Keratinocyte (primary cell): ENCODE results near the gene ETNPPL. TPM values are rescaled to one million over a fixed set of nuclear protein-coding genes. Genes with fewer than 3 reads are reported as not detected.

Experiments
- DNase-seq: peaks from one replicate; pipeline ENCODE4 v3.0.0-alpha.2; 2011; ENCODE audit warnings: low read depth, missing footprints, low spot score
- FAIRE-seq: peaks from 2 replicates; lab custom pipeline; 2011; peaks lifted over from hg19 to GRCh38; lab: Jason Lieb, UNC
- H2AFZ ChIP-seq: 2 replicates; pipeline ENCODE4 v1.6.0; 2012; ENCODE audit warnings: low read length, control low read depth, inconsistent platforms; ENCODE audit not compliant: control insufficient read depth
- H3K27ac ChIP-seq: 2 replicates; pipeline ENCODE4 v1.5.1; 2011; ENCODE audit warnings: low read length; ENCODE audit not compliant: control insufficient read depth, insufficient read depth
- H3K27me3 ChIP-seq: 3 replicates; pipeline ENCODE4 v1.6.0; 2011; ENCODE audit warnings: low read length; ENCODE audit not compliant: control insufficient read depth, insufficient read depth; ENCODE audit errors: extremely low read depth
- H3K36me3 ChIP-seq, 2 experiments: 2 replicates in 1 of 2; 3 replicates in 1 of 2; pipeline ENCODE4 v1.5.1; 2011; ENCODE audit warnings: low read length in 2 of 2, mild to moderate bottlenecking in 1 of 2; ENCODE audit not compliant: control insufficient read depth in 2 of 2, insufficient read depth in 2 of 2; ENCODE audit errors: extremely low read depth in 1 of 2
- H3K4me1 ChIP-seq: 3 replicates; pipeline ENCODE4 v1.5.1; 2011; ENCODE audit warnings: low read length; ENCODE audit not compliant: control insufficient read depth, insufficient read depth; ENCODE audit errors: extremely low read depth
- H3K4me2 ChIP-seq: 3 replicates; pipeline ENCODE4 v1.6.0; 2011; ENCODE audit warnings: low read depth, low read length; ENCODE audit not compliant: control insufficient read depth, insufficient read depth; ENCODE audit errors: extremely low read depth
- H3K4me3 ChIP-seq, 3 experiments: fragments of 200-600 bp in 1 of 3; sonication (generic) in 1 of 3; 2 replicates in 2 of 3; 3 replicates in 1 of 3; pipeline ENCODE4 v1.5.1; 2011 to 2016; ENCODE audit warnings: low read length in 3 of 3, mild to moderate bottlenecking in 3 of 3, control low read depth in 2 of 3, inconsistent platforms in 1 of 3, low read depth in 1 of 3, mixed read lengths in 1 of 3, mixed run types in 1 of 3, moderate library complexity in 1 of 3; ENCODE audit not compliant: control insufficient read depth in 2 of 3, insufficient read depth in 2 of 3; ENCODE audit errors: extremely low read depth in 1 of 3
- H3K79me2 ChIP-seq: 2 replicates; pipeline ENCODE4 v1.6.0; 2012; ENCODE audit warnings: low read length; ENCODE audit not compliant: control insufficient read depth, insufficient read depth
- H3K9ac ChIP-seq: 3 replicates; pipeline ENCODE4 v1.6.0; 2011; ENCODE audit warnings: low read length; ENCODE audit not compliant: control insufficient read depth, insufficient read depth; ENCODE audit errors: extremely low read depth
- H3K9me1 ChIP-seq: 3 replicates; pipeline ENCODE4 v1.6.0; 2011; ENCODE audit warnings: low read length; ENCODE audit not compliant: control insufficient read depth, insufficient read depth; ENCODE audit errors: extremely low read depth
- H3K9me3 ChIP-seq: 2 replicates; pipeline ENCODE4 v1.5.1; 2012; ENCODE audit warnings: low read depth, low read length; ENCODE audit not compliant: control insufficient read depth
- H4K20me1 ChIP-seq: 3 replicates; pipeline ENCODE4 v1.6.0; 2011; ENCODE audit warnings: low read length; ENCODE audit not compliant: control insufficient read depth, insufficient read depth; ENCODE audit errors: extremely low read depth
- CTCF ChIP-seq, 3 experiments: IDR thresholded peaks in 1 of 3; conservative IDR thresholded peaks in 1 of 3; optimal IDR thresholded peaks in 1 of 3; 2 replicates in 2 of 3; 3 replicates in 1 of 3; pipeline versions ENCODE3 to v1.5.1; 2011; ENCODE audit warnings: low read length in 3 of 3, mild to moderate bottlenecking in 3 of 3, moderate library complexity in 2 of 3, control low read depth in 1 of 3, inconsistent platforms in 1 of 3; ENCODE audit not compliant: insufficient read depth in 2 of 3; ENCODE audit errors: extremely low read depth in 1 of 3
- EZH2 ChIP-seq: IDR thresholded peaks from one replicate; pipeline ENCODE4 v1.6.1; 2012; ENCODE audit warnings: inconsistent platforms, mild to moderate bottlenecking, low read length, moderate library complexity
- dilution Hi-C: fragments of 300-500 bp; cut with MboI; formaldehyde crosslinking; loops from one replicate; pipeline ENCODE4 v1.7.0; 2020; ENCODE audit warnings: low sequenced_read_pairs; ENCODE audit not compliant: extremely low pct_ligation_motif_present
- polyA plus RNA-seq, 5 experiments: library from polyadenylated mRNA; depleted of rRNA in 3 of 5; stranded (reverse) in 3 of 5; stranded (forward) in 1 of 5; unstranded in 1 of 5; fragments of >200 nt; gene quantifications; 1 replicate in 1 of 5; 2 replicates in 3 of 5; 3 replicates in 1 of 5; pipeline versions ENCODE4 v1.2.1 to v1.2.3, GENCODE V29; 2011 to 2012; ENCODE audit warnings: missing spikeins in 2 of 5, low read depth in 1 of 5, low replicate concordance in 1 of 5

ETNPPL gene
- polyA plus RNA-seq, 1 donor (not counting 4 experiments of a cell fraction or from before 2014, with no cell fraction given): not detected

GRCh38 chr4:108779958-108780357 is 17.1 kb upstream of the ETNPPL start:
- Histone ChIP-seq H3K79me2 (no peaks in the 10 kb centered on the region), H3K4me3 (no peak overlapping the region), H2AFZ (no peak overlapping the region), H3K9ac (no peak overlapping the region), H4K20me1 (no peaks in the 10 kb centered on the region), H3K36me3 (no peaks in the 10 kb centered on the region), H3K4me2 (no peak overlapping the region), H3K9me1 (no peaks in the 10 kb centered on the region), H3K9me3 (no peaks in the 10 kb centered on the region), H3K4me1 (no peaks in the 10 kb centered on the region), H3K27me3 (no peaks in the 10 kb centered on the region), H3K27ac (no peak overlapping the region)
- TF ChIP-seq CTCF (optimal IDR thresholded peaks at IDR 0.05 in 1 of 3, IDR thresholded peaks at IDR 0.05 in 1 of 3, conservative IDR thresholded peaks at IDR 0.05 in 1 of 3; ENCODE audit: extremely low read depth in 1 of 3, insufficient read depth in 2 of 3, low read length in 3 of 3): no peak
- no peak for TF ChIP-seq EZH2
- DNase-seq (no peak), FAIRE-seq (no peak)
- dilution Hi-C loops: no loop called here

DNA sequence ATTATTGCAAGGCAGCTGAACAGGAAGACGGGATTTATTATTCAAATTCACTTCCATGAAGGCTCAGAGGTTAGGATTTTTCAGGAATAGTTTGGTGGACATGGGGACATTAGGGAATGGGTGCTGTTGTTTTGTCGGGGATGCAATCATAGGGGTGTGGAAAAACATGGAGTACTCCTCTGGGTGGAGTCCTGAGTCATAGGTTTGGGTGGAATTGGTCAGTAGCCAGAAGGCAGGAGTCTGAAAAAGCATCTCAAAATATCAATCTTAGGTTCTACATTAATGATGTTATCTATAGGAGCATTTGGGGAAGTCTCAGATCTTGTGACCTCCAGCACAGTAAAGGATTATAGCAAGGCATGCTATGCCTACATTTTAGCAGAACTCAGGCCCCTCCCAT is 14.5 kb upstream of the ETNPPL start:
- no peak overlapping the region for H3K4me3 ChIP-seq
- H3K9ac ChIP-seq: no peak overlapping the region
- FAIRE-seq (no peak), DNase-seq (no peak)
- H2AFZ ChIP-seq: no peak overlapping the region
- H3K36me3 ChIP-seq: no peaks in the 10 kb centered on the region
- H3K27me3 ChIP-seq: no peaks in the 10 kb centered on the region
- H3K9me3 ChIP-seq: no peaks in the 10 kb centered on the region
- H4K20me1 ChIP-seq: no peaks in the 10 kb centered on the region
- TF ChIP-seq EZH2 (no peak), CTCF (optimal IDR thresholded peaks at IDR 0.05 in 1 of 3, IDR thresholded peaks at IDR 0.05 in 1 of 3, conservative IDR thresholded peaks at IDR 0.05 in 1 of 3; ENCODE audit: extremely low read depth in 1 of 3, insufficient read depth in 2 of 3, low read length in 3 of 3) (no peak)
- dilution Hi-C loops: no loop called here
- H3K9me1 ChIP-seq: no peaks in the 10 kb centered on the region
- H3K79me2 ChIP-seq: no peaks in the 10 kb centered on the region
- H3K4me2 ChIP-seq: no peak overlapping the region
- no peaks in the 10 kb centered on the region for H3K4me1 ChIP-seq
- no peak overlapping the region for H3K27ac ChIP-seq
